Stimulated activated CD4-positive, alpha-beta T cell treated with anti-CD3 and anti-CD28 coated beads, TNF-alpha, amount 100 ng/mL, for 24 hours (primary cell): ENCODE results near the gene MLF1.
"Not testable (repeated sequence)": the region's sequence is repeated elsewhere in the genome, so short reads cannot be mapped to it uniquely, and the experiment has no call there.

Experiments
- DNase-seq, 3 experiments: peaks; one replicate each; pipeline ENCODE4 v3.0.0-alpha.2; 2020; ENCODE audit warnings: low read depth in 3 of 3

Gene MLF1, protein sequence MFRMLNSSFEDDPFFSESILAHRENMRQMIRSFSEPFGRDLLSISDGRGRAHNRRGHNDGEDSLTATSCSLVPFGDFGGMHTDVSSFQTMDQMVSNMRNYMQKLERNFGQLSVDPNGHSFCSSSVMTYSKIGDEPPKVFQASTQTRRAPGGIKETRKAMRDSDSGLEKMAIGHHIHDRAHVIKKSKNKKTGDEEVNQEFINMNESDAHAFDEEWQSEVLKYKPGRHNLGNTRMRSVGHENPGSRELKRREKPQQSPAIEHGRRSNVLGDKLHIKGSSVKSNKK

DNA sequence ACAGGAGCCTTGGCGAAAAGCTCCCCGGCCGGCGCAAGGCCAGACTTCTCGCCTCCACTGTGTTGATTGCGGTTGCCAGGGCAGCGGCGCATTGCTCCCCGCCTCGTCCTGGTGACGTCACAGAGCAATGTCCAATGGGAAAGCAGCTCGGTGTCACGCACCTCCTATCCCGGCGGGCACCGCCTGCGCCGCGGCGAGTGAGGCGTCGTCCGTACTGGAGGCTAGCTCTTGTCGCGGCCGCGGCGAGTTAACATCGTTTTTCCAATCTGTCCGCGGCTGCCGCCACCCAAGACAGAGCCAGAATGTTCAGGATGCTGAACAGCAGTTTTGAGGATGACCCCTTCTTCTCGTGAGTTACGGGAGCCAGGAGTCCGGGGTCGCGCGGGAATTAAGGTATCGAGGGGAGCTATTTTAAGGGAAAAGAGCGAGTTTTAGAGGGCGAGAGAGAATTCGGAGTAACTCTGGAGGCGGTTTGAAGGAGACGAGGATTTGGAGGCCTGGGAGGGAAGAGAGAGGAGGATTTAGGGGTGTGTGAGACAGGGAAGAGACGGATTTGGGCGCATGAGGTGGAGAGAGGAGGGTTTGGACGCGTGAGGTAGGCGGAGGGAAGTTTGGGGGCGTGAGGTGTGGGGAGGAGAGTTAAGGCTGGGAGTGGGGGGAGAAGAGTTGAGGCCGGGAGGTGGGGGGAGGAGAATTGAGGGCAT, at the start of gene MLF1:
TSS of gene MLF1 (plus strand) at position 196 of the 704 bp plus-strand sequence. CDS start at position 303, 107 bp downstream.
- DNase-seq = peak; percentile 66 to 86 (median 73)

DNA sequence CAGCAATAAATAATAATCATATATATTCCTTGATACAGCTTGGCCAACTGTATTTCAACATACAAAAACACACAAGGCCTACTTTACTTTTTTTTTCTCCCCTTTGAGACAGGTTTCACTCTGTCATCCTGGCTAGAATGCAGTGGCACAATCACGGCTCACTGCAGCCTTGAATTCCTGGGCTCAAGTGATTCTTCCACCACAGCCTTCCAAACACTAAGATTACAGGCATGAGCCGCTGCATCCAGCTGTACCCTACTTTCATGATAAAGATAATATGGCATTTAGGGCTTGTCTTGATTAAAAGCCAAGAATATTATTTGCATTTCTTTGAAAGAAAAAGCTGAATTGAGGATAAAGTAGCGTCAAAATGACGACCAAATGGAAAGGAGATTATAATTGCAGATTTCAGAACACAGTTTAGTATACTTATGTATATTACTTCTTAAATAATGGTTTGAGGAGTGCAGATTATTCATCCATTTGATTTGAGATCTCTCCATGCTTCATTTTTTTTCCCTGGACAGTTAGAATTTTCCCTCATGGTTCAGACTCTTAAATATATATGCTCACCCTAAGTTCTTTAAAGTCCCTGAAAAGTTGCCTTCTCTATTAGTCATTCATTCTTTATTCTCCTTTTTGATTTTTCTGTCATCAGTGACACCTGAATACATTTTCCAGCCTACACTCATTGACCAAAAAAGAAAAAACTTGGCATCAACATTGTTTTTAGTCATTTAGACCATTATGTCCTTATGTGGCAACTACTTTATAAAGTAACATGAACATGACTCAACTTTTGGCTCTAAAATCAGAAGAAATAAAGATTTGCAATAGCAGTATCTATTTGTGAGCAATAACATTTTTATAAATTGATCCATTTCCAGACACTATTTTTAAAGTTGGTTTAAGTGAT, 48.5 kb upstream of the MLF1 start:
- no peak for DNase-seq

DNA sequence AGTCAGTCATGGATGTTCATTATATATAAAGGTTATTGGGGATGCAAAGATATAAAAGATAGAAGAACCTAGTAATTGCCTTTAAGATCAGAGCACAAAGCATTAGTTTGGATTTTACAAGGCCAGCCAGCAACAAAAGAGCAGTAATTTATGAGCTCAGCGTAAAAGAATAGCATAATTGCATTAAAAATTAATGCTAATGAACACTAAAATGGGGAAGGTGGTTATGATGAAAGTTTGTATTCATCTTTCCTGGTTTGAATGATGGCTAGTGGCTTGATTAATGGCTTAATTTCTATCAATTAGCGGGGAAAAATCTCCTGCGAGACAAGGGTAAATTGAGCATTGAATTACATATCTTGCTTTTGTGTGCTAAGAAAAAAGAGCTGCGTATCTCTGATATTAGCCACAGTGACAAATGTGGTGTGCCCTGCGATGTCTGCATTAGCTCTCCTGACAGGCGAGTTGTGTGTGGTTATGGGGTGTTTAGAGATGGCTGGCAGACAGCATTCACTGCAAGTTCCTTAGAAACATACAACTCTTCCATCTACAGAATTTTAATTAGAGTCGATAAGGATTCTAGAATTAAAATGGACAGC, 42.8 kb upstream of the MLF1 start:
- no peak for DNase-seq

DNA sequence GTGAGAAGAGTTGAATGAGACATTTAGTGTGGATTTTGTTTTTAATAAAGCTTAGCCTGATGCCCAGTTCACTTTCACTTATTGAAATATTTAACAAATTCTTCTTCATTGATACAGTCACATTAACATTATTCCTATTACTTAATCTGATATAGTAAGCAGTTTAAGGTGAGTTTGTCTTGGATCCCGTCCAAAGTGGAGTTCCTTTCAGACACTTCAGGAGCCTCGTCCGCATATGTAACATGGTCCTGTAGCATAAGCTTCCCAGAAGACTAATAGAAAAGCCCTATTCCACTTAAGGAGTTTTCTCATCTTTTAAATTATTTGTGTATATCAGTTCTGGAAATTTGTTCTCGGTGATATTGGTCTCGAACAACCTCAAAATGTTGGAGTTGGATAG, 39.7 kb upstream of the MLF1 start:
- no peak for DNase-seq

DNA sequence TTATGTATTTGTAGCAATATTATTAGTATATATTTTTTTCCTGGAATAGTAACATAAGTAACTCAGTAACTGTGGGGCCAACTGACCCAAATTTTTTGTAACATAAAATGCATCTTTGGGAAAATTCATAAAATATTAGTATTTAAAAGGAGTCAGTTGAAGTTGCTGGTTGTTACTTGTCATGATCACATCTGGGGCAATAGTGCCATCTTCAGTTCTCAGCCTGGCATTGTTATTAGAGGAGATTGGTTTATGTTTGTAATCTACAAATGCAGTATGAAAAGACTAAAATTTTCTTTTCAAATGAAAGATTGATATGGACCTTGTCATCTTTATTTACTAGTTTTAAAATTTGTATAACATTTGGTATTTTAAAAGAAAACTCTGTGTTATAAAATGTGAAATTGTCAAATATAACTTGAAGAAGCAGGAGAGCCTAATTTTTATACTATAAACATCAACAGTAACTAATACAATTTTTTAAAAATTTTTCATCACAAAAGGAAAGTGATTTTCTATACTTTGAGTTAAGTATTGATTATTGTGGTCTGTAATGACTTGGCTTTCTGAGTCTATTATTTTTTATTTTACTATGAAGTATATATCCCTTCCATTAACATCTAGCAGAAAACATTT, 38.8 kb upstream of the MLF1 start:
- DNase-seq = no peak

DNA sequence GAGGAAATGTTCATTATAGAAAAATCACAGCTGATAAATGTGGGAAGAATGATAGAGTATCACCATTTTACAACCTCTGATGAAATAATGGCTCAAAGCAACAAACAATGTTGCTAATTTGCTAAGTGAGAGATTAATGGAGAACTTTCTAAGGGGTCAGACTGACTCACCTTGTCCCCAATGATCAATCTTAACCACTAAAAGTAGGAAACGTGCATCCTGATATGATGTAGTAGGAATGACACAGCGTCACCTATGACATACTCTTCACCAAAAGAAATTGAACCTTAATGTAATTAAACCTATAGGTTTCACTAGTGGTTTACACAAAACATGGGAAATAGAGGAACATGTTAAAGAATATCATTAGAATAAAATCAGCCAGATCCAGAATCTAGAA, 35.1 kb upstream of the MLF1 start:
- DNase-seq = no peak

DNA sequence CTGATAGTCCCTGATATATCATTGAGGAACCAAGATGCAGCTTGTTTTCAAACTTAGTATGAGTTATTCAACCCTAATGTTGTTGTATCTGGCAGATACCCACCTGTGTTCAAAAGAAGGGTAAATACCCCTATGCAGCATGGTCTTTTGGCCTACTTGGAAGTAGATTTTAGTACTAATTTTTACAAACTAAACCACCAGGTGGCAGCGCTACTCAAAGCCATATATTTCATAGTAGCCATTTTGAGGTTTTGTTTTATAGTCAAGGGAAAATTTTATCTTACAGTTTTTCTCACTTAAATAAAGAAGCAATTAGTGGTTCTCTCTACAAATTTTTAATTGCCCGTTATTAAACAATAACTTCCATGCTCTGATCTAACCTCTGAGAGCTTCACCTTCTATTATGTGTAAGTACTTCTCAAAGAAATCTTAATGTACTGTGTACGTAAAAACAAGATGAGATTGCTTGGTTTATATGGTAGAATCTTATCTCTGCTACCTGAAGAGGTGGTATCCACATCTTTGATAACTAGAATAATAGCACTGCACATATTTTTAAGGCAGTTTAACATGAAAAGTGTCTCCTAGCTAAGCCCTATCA, 31.5 kb upstream of the MLF1 start:
- DNase-seq = peak in 2 of 3 experiments; percentile 18 to 22

DNA sequence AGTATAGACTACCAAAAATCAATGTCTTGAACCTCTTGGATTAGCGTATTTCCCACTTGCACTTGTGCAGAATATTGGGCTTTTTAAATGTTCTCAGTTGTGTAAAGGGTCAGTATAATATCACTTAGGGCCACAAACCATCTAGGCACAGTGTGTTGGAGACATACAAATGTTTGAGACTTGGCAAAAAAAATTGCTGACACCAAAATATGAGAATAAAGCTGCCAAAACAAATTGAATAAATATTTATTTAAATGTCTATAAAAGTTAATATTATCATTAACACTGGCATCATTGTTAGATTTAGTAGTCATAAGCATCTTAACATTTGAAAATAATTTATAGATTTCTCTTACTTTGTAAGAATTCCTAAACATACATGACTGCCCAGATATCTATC, 30.9 kb upstream of the MLF1 start:
- DNase-seq = no peak

DNA sequence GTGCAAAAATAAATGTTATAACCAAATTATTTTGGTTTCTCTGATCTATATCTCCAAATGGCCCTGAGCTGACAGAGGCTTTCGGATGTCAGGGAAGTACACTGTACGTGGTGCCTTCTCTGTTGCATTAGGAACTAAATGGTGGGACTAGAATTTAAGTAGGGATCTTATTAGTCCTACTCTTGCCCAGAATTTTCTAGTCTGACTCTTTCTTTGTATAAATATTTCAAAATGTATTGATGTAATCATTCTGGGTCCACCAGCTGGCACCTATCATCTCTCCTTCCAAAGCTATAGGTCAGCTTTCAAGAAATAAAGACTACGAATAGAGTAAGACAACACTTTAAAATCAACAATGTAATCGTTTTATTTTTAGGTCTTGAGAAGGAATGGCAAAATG, 22.3 kb upstream of the MLF1 start:
- DNase-seq = no peak

DNA sequence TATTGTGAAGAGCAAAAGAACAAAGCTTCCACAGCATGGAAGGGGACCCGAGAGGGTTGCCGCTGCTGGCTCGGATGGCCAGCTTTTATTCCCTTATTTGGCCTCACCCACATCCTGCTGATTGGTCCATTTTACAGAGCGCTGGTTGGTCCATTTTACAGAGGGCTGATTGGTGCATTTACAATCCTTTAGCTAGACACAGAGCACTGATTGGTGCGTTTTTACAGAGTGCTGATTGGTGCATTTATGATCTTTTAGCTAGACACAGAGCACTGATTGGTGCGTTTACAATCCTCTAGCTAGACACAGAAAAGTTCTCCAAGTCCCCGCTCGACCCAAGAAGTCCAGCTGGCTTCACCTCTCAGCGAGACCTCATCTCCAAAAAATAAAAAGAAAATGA, 21.1 kb upstream of the MLF1 start:
- DNase-seq = not testable (repeated sequence)

DNA sequence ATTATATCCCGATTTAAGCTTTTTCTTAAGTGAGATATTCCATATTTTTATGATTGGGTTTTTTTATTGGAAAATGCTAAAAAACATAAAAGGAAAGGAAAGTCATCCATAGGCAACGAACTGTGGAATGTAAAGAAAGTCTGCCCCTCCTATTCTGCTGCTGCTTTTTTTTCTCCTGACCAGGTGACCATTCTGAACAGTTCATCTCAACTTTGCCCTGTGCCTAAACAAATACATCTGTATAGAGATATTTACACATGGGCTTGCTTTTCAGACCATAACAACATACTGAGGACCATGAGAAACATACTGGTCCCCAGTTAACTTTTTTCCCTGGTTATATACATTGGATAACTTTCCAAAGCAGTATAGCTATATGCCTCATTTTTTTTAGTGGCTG, 18.9 kb upstream of the MLF1 start:
- DNase-seq = no peak

DNA sequence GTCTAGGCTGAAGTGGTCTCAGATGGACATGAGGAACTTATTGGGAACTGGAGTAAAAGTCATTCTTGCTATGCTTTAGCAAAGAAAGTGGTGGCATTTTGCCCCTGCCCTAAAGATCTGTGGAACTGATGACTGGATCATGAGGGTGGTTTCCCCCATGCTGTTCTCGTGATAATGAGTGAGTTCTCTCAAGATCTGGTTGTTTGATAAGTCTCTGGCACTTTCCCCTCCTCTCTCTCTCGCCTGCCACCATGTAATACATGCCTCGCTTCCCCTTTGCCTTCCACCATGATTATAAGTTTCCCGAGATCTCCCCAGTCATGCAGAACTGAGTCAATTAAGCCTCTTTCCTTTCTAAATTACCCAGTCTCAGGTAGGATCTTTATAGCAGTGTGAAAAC, 11.5 kb upstream of the MLF1 start:
- DNase-seq = no peak

DNA sequence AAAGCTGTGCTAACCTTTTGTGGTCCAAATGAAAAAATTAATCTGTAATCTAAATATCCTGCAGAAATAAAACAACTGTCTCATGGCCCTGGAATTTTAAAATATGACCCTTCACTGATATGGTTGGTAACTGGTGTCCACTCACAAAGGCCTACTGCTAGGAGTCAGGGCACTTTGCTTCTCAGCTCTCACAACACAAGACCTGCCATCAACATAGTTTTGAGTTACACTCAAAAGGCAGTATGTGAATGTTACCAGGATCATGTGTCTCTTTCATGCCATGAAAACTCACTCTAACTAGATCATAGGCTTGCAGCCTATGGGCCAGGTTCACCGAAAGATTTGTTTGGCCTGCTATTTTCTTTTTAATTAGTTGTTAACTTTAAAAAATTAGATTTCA, 10.0 kb upstream of the MLF1 start:
- no peak for DNase-seq

DNA sequence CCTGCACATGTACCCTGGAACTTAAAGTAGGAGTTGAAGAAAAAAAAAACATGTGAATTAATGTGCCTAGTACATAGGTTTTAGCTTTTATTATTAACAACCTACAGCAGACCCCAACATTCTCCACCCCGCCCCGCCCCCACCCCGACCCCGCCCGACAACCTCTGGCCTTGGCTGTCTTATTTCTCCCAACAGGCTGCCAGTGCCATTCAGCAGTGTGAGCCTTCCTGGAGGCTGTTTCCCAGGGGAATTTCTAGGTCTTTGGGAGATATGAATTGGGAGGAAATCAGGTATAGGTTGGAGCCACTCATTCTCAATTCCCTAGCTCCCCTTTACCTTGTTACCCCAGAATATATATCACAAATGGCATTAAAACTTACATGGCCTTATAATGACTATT, 8.3 kb upstream of the MLF1 start:
- no peak for DNase-seq

DNA sequence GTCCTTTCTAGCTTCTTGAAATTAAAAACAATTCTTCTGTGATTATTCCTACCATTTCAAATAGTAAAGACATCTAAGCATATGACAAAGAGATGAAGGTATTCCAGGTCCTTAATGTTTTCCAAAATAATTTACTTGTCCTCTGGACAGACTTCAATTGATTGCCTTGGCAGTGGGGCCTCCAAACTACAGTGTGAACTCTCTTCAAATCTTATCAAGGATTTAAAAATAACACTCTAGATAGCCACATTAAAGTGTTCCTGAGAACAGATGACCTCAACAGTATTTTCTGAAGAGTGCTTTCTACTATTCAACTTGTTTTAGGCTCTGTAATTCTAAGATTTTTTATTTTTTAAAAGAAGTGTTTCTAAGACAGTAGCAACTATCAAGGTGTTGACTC, 7.9 kb upstream of the MLF1 start:
- DNase-seq = no peak

DNA sequence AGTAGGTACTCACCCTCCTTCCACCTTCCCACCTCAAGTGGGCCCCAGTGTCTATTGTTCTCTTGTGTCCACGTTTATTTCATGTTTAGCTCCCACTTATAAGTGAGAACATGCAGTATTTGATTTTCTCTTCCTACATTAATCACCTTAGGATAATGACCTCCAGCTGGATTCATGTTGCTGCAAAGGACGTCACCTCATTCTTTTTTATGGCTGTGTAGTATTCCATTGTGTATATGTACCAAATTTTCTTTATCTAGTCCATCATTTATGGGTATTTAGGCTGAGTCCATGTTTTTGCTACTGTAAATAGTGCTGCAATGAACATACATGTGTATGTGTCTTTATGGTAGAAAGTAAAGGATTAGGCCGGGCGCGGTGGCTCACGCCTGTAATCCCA, 5.9 kb upstream of the MLF1 start:
- no peak for DNase-seq

DNA sequence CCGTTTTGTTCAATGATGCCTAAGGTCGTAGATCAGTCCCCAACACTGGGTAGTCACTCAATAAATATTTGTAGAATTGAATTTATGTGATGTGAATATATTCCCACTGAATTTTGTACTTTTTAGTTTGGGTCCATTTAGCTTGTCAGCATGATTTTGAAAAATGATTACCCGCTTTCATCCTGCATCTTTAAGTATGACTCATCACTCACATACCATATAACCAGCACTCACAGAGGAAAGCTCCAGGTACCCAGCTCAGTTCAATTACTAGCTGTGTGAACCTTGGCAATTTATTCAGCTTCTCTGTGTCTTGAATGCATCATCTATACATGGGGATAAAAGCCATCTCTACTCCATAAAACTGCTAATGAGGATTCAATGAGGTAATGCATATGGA, 2.2 kb upstream of the MLF1 start:
- no peak for DNase-seq

DNA sequence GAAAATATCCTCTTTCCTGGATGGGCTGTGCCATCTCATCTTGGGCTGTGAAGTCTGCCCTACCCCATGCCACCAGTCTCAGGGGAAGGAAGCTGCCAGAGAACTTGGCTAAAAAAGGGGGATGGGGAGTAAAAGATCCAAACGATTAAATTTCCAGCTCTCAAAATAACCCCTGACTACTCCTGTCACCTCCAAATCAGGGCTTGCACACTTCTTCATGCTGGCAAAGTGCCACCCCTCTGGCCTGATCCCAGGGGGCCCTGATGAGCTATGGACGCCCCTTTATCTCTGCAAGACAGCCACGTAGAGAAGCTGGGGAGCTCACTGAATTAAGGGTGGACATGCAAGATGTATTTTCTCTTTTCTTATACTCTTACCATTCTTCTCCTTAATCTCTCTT, 1.2 kb upstream of the MLF1 start:
- no peak for DNase-seq

DNA sequence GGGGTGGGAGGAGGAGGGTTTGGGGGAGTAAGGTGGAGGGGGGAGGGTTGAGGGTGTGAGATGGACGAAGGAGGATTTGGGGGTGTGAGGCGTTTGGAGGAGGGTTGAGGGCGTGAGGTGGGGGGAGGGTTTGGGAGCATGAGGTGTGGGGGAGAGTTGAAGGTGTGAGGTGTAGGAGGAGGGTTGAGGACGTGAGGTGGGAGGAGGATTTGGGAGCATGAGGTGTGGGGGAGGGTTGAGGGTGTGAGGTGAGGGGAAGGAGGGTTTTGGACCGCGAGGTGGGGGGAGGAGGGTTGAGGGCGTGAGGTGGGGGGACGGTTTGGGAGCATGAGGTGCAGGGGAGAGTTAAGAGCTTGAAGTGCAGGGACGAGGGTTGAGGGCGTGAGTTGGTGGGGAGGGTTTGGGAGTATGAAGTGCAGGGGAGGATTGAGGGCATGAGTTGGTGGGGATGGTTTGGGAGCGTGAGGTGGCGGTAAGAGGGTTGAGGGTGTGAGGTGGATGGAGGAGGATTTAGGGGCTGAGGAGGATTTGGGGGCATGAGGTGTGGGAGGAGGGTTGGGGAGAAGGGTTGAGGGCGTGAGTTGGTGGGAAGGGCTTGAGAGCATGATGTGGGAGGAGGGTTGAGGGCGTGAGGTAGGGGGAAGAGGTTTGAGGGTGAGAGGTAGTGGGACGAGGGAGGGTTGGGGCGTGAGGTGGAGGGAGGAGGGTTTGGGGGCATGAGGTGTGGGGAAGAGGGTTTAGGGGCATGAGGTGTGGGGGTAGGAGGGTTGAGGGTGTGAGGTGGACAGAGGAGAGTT, 1.2 kb downstream of the MLF1 start:
- DNase-seq = no peak

DNA sequence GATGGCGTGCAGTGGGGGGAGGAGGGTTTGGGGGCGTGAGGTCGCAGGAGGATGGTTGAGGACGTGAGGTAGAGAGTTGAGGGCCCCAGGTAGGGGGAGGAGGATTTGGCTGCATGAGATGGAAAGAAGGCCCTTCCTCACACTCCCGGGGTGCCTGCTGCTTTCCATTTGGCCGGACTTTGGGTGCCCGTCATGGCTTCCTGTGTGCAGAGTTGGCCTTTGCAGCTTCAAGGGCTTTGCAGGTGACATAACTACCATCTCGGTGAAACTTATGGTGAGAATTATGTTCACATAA, 1.7 kb downstream of the MLF1 start:
- DNase-seq = no peak

DNA sequence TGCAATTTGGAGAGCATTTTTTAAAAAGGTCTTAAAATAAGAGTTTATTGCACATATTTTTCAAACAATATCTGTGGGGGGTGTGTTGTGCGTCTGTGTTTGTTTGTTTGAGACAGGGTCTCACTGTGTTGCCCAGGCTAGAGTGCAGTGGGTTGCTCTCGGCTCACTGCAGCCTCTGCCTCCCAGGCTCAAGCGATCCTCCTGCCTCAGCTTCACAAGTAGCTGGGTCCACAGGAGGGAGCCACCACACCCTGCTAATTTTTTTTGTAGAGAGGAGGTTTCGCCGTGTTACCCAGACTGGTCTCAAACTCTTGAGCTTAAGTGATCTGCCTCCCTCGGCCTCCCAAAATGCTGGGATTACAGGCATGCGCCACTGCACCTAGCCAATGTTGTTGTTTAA, 2.7 kb downstream of the MLF1 start:
- no peak for DNase-seq
